ENCODE measurements around the gene RPS3A. TPM values are rescaled to one million over a fixed set of nuclear protein-coding genes. Genes with fewer than 3 reads are reported as not detected.

The RPS3A gene
- total RNA-seq, 1 experiment from 2014 or later, result 2,679 TPM

DNA sequence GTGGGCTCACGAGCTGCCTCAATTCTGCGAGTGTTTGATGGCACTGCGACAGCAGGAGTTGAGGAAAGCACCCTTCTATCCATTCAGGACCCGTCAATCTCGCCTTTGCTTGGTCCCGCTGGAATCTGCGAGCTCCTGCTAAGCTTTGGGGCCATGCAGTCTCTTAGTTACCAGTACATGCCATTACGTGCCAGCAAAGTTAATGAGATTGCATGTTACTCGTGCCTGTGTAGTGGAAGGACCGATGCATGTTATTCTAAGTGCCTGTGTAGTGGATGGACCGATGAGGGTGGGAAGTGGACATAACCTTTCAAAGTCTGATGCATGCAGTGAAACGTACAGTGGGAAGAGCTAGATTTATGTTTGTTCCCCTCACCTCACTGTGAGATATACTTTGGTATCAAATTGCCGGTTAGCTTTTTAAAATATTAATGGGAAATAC is 569 bp downstream of the RPS3A start:
- Histone ChIP-seq H3K4me2 (ENCODE audit: insufficient read depth, insufficient read length, low read length) (peak overlapping the region; percentile 79), H2BK20ac (ENCODE audit: low read depth, low read length, poor library complexity, severe bottlenecking) (no peak overlapping the region), H4K8ac (replicated peaks; ENCODE audit: insufficient read length, low read depth, low read length) (no peak overlapping the region), H2AFZ (ENCODE audit: low read length) (no peak overlapping the region), H3T11ph (ENCODE audit: low read length) (no peak overlapping the region), H2AK5ac (ENCODE audit: insufficient read length, low read length) (peak overlapping the region; percentile 16), H3K79me2 (ENCODE audit: insufficient read depth, low read length) (peaks cover 17% of the 10 kb centered on the region; the same call in 1 of the 2 replicates), H3K4me1 (ENCODE audit: insufficient read depth, low read length) (no peaks in the 10 kb centered on the region), H3K27ac (ENCODE audit: insufficient read length, low read depth, low read length) (peak overlapping the region; percentile 52), H3K14ac (ENCODE audit: insufficient read depth, low read length) (peak overlapping the region; percentile 98), H2BK5ac (ENCODE audit: insufficient read length, low read length) (peak overlapping the region; percentile 14), H2BK120ac (ENCODE audit: low read depth, low read length, poor library complexity, severe bottlenecking) (no peak overlapping the region), H2BK12ac (ENCODE audit: insufficient read length, low read depth, low read length) (no peak overlapping the region), H4K5ac (ENCODE audit: insufficient read length, low read depth, low read length) (peak overlapping the region; percentile 85), H3K18ac (ENCODE audit: insufficient read length, low read depth, low read length) (peak overlapping the region; percentile 89), H3K4ac (ENCODE audit: low read depth, low read length) (peak overlapping the region; percentile 11; the same call in 1 of the 2 replicates), H3K23me2 (ENCODE audit: insufficient read length, low read depth, low read length, poor library complexity, severe bottlenecking) (no peaks in the 10 kb centered on the region), H3K56ac (ENCODE audit: insufficient read length, low read depth, low read length) (peak overlapping the region; percentile 87), H4K20me1 (ENCODE audit: control insufficient read depth, insufficient read depth, insufficient read length) (no peaks in the 10 kb centered on the region), H4K91ac (ENCODE audit: insufficient read length, low read depth, low read length) (peak overlapping the region; percentile 0), H3K9ac (ENCODE audit: extremely low read depth, insufficient read length, low read length) (peak overlapping the region; percentile 99), H2BK15ac (ENCODE audit: low read depth, low read length) (no peak overlapping the region), H3K9me3 (ENCODE audit: control insufficient read depth, low read depth, low read length) (no peaks in the 10 kb centered on the region), H3K79me1 (ENCODE audit: insufficient read depth, low read depth, low read length, poor library complexity, severe bottlenecking) (no peaks in the 10 kb centered on the region), H3K23ac (ENCODE audit: insufficient read length, low read depth, low read length) (peak overlapping the region; percentile 15), H3K27me3 (ENCODE audit: insufficient read depth, low read length) (no peaks in the 10 kb centered on the region)
- TF ChIP-seq, protein P1, sequence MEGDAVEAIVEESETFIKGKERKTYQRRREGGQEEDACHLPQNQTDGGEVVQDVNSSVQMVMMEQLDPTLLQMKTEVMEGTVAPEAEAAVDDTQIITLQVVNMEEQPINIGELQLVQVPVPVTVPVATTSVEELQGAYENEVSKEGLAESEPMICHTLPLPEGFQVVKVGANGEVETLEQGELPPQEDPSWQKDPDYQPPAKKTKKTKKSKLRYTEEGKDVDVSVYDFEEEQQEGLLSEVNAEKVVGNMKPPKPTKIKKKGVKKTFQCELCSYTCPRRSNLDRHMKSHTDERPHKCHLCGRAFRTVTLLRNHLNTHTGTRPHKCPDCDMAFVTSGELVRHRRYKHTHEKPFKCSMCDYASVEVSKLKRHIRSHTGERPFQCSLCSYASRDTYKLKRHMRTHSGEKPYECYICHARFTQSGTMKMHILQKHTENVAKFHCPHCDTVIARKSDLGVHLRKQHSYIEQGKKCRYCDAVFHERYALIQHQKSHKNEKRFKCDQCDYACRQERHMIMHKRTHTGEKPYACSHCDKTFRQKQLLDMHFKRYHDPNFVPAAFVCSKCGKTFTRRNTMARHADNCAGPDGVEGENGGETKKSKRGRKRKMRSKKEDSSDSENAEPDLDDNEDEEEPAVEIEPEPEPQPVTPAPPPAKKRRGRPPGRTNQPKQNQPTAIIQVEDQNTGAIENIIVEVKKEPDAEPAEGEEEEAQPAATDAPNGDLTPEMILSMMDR (conservative IDR thresholded peaks at IDR 0.05), result no peak
- H3K27me3 Mint-ChIP-seq (ENCODE audit: low read depth), result no peaks in the 10 kb centered on the region
- WGBS (ENCODE audit: extremely low coverage, insufficient read length, low lambda C conversion rate), result no CpG with 5 or more reads among the region's 13 CpGs
- peaks cover 49 to 56% (median 54%) of the 10 kb centered on the region in 3 experiments for H3K36me3 Mint-ChIP-seq (ENCODE audit: insufficient read depth in 1 of 3, low read depth in 3 of 3)
- peak overlapping the region; percentile 91 to 98 for H3K4me3 Mint-ChIP-seq
- H3K9me3 Mint-ChIP-seq, result peaks cover 0 to 4% of the 10 kb centered on the region in 2 experiments; a peak in 1 of 5 replicates
- H3K4me1 Mint-ChIP-seq, result peaks cover 10 to 20% of the 10 kb centered on the region in 2 experiments
- no peak for DNase-seq
- H3K27ac Mint-ChIP-seq, result peak overlapping the region; percentile 99 to 100 (median 99)

Data from H9 (cell line).